Erythroblast (primary cell): ENCODE data around the gene ALMS1.
"Not testable (repeated sequence)": the region's sequence is repeated elsewhere in the genome, so short reads cannot be mapped to it uniquely, and the experiment has no call there.

Experiments
- DNase-seq, 2 experiments: peaks; one replicate each; lab custom pipeline; 2025; lab: John Stamatoyannopoulos, UW
- GATA1 ChIP-seq: IDR thresholded peaks from 2 replicates; pipeline ENCODE4 v1.6.1; 2011; ENCODE audit warnings: low read depth, mild to moderate bottlenecking, control low read depth, low read length, moderate library complexity
- POLR2A ChIP-seq: IDR thresholded peaks from 2 replicates; pipeline ENCODE4 v1.6.1; 2011; ENCODE audit warnings: mild to moderate bottlenecking, low read length

Gene ALMS1

GRCh38 chr2:73426176-73426575 lies 40.5 kb downstream of the ALMS1 start:
- no peak for DNase-seq
- TF ChIP-seq POLR2A, result no peak
- TF ChIP-seq GATA1, result no peak

- TF ChIP-seq POLR2A (no peak), GATA1 (no peak)
Observed at GRCh38 chr2:73436019-73436418, 50.4 kb downstream of the ALMS1 start.

GRCh38 chr2:73444202-73444601 lies 58.6 kb downstream of the ALMS1 start:
- TF ChIP-seq POLR2A (no peak), GATA1 (no peak)
- no peak for DNase-seq

More at GRCh38 chr2:73436019-73436418, 50.4 kb downstream of the ALMS1 start:
- DNase-seq, result no peak

GRCh38 chr2:73448856-73449255 lies 63.2 kb downstream of the ALMS1 start:
- TF ChIP-seq GATA1 (no peak), POLR2A (no peak)
- DNase-seq, result no peak

- TF ChIP-seq POLR2A (no peak), GATA1 (no peak)
- DNase-seq, result no peak
Observed at GRCh38 chr2:73449404-73449803, 63.8 kb downstream of the ALMS1 start.

- TF ChIP-seq POLR2A, result no peak
- no peak for DNase-seq
Observed at GRCh38 chr2:73451263-73451972, 65.8 kb downstream of the ALMS1 start.

- TF ChIP-seq GATA1 (no peak), POLR2A (no peak)
- no peak for DNase-seq
Observed at GRCh38 chr2:73457982-73458381, 72.3 kb downstream of the ALMS1 start.

- not testable (repeated sequence) for DNase-seq
Observed at GRCh38 chr2:73462388-73462787, 76.8 kb downstream of the ALMS1 start.

- TF ChIP-seq GATA1, result no peak
- no peak for TF ChIP-seq POLR2A
- no peak for DNase-seq
Observed at GRCh38 chr2:73468376-73468775, 82.7 kb downstream of the ALMS1 start.

GRCh38 chr2:73483874-73484273 lies 98.2 kb downstream of the ALMS1 start:
- not testable (repeated sequence) for DNase-seq

GRCh38 chr2:73487112-73487657 lies 101.5 kb downstream of the ALMS1 start:
- TF ChIP-seq POLR2A, result no peak
- no peak for TF ChIP-seq GATA1
- DNase-seq, result no peak

GRCh38 chr2:73488079-73488478 lies 102.4 kb downstream of the ALMS1 start:
- DNase-seq, result no peak
- TF ChIP-seq GATA1 (no peak), POLR2A (no peak)

- DNase-seq, result no peak
- TF ChIP-seq GATA1 (no peak), POLR2A (no peak)
Observed at GRCh38 chr2:73489053-73489452, 103.4 kb downstream of the ALMS1 start.

- DNase-seq, result no peak
Observed at GRCh38 chr2:73494031-73494430, 108.4 kb downstream of the ALMS1 start.

GRCh38 chr2:73503992-73504570 lies 118.4 kb downstream of the ALMS1 start:
- peak; percentile 47 for DNase-seq
- TF ChIP-seq GATA1 (no peak), POLR2A (no peak)

More at GRCh38 chr2:73494031-73494430, 108.4 kb downstream of the ALMS1 start:
- no peak for TF ChIP-seq GATA1

- not testable (repeated sequence) for DNase-seq
Observed at GRCh38 chr2:73504850-73505249, 119.2 kb downstream of the ALMS1 start.

GRCh38 chr2:73510470-73510869 lies 124.8 kb downstream of the ALMS1 start:
- DNase-seq, result not testable (repeated sequence)
